Measurements from ENCODE around the gene KIF26B. TPM values are rescaled to one million over a fixed set of nuclear protein-coding genes. Genes with fewer than 3 reads are reported as not detected.

Gene KIF26B
- total and polyA plus RNA-seq, 2 experiments from 2014 or later, result 0.03 to 0.76 TPM

DNA sequence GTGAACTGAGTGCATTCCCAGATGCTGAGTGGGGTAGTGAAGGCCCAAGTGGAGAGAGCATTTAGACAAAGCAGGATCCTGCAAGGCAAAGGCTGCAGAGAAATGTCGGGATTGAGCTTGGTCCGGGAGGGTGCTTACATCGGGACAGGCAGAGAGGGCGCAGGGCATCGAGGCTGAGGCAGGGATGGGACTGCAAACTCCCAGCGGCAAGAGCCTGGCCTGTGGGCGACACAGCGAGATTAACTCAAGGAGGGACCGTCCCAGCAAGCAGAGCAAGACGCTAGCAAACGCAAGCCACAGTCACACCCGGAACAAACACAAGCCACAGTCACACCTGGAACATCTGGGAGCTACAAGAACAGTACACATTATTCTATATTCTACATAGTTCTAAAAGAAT lies 537.5 kb downstream of the KIF26B start:
- H3K9me2 ChIP-seq (ENCODE audit: insufficient read depth), result no peaks in the 10 kb centered on the region
- DNase-seq (ENCODE audit: low spot score) (no peak), ATAC-seq (no peak)
- no peaks in the 10 kb centered on the region for H4K20me1 ChIP-seq (replicated peaks; ENCODE audit: insufficient read depth)
- no peak overlapping the region for H3K27ac ChIP-seq (ENCODE audit: low read depth)
- no peaks in the 10 kb centered on the region for H3K36me3 ChIP-seq (ENCODE audit: insufficient read depth)
- H3K4me3 ChIP-seq, result no peak overlapping the region
- no peak overlapping the region for H2AFZ ChIP-seq
- no peaks in the 10 kb centered on the region for H3K4me1 ChIP-seq (ENCODE audit: insufficient read depth)
- Mint-ChIP-seq H3K27ac (no peak overlapping the region), H3K4me1 (no peaks in the 10 kb centered on the region), H3K4me3 (no peak overlapping the region), H3K36me3 (ENCODE audit: low read depth) (no peaks in the 10 kb centered on the region; the same call in 2 of the 3 replicates), H3K9me3 (no peaks in the 10 kb centered on the region), H3K27me3 (ENCODE audit: insufficient read depth, low read depth, poor library complexity) (peaks cover 15% of the 10 kb centered on the region)
- H3K79me2 ChIP-seq (replicated peaks; ENCODE audit: insufficient read depth), result no peaks in the 10 kb centered on the region
- H3K27me3 ChIP-seq (ENCODE audit: insufficient read depth), result no peaks in the 10 kb centered on the region
- H3K4me2 ChIP-seq, result no peak overlapping the region
- TF ChIP-seq ZNF114 (CRISPR knock-in tag; IDR thresholded peaks at IDR 0.05), result no peak
- no peak for TF ChIP-seq CREB1 (CRISPR knock-in tag; IDR thresholded peaks at IDR 0.05; ENCODE audit: low read depth)
- TF ChIP-seq, protein P1, sequence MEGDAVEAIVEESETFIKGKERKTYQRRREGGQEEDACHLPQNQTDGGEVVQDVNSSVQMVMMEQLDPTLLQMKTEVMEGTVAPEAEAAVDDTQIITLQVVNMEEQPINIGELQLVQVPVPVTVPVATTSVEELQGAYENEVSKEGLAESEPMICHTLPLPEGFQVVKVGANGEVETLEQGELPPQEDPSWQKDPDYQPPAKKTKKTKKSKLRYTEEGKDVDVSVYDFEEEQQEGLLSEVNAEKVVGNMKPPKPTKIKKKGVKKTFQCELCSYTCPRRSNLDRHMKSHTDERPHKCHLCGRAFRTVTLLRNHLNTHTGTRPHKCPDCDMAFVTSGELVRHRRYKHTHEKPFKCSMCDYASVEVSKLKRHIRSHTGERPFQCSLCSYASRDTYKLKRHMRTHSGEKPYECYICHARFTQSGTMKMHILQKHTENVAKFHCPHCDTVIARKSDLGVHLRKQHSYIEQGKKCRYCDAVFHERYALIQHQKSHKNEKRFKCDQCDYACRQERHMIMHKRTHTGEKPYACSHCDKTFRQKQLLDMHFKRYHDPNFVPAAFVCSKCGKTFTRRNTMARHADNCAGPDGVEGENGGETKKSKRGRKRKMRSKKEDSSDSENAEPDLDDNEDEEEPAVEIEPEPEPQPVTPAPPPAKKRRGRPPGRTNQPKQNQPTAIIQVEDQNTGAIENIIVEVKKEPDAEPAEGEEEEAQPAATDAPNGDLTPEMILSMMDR (conservative IDR thresholded peaks at IDR 0.05; ENCODE audit: low read depth in 2 of 2), result no peak
- no peak for TF ChIP-seq EZH2 (IDR thresholded peaks at IDR 0.05; ENCODE audit: low read depth, unreplicated experiment)
- no peak for TF ChIP-seq STAT1 (IDR thresholded peaks at IDR 0.05; ENCODE audit: unreplicated experiment)
- no peak for TF ChIP-seq JUNB (IDR thresholded peaks at IDR 0.05; ENCODE audit: unreplicated experiment)
- TF ChIP-seq, protein P2, sequence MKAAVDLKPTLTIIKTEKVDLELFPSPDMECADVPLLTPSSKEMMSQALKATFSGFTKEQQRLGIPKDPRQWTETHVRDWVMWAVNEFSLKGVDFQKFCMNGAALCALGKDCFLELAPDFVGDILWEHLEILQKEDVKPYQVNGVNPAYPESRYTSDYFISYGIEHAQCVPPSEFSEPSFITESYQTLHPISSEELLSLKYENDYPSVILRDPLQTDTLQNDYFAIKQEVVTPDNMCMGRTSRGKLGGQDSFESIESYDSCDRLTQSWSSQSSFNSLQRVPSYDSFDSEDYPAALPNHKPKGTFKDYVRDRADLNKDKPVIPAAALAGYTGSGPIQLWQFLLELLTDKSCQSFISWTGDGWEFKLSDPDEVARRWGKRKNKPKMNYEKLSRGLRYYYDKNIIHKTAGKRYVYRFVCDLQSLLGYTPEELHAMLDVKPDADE (IDR thresholded peaks at IDR 0.05), result no peak
- TF ChIP-seq ZNF331 (CRISPR knock-in tag; IDR thresholded peaks at IDR 0.05; ENCODE audit: low read depth), result no peak
- TF ChIP-seq, protein P3, sequence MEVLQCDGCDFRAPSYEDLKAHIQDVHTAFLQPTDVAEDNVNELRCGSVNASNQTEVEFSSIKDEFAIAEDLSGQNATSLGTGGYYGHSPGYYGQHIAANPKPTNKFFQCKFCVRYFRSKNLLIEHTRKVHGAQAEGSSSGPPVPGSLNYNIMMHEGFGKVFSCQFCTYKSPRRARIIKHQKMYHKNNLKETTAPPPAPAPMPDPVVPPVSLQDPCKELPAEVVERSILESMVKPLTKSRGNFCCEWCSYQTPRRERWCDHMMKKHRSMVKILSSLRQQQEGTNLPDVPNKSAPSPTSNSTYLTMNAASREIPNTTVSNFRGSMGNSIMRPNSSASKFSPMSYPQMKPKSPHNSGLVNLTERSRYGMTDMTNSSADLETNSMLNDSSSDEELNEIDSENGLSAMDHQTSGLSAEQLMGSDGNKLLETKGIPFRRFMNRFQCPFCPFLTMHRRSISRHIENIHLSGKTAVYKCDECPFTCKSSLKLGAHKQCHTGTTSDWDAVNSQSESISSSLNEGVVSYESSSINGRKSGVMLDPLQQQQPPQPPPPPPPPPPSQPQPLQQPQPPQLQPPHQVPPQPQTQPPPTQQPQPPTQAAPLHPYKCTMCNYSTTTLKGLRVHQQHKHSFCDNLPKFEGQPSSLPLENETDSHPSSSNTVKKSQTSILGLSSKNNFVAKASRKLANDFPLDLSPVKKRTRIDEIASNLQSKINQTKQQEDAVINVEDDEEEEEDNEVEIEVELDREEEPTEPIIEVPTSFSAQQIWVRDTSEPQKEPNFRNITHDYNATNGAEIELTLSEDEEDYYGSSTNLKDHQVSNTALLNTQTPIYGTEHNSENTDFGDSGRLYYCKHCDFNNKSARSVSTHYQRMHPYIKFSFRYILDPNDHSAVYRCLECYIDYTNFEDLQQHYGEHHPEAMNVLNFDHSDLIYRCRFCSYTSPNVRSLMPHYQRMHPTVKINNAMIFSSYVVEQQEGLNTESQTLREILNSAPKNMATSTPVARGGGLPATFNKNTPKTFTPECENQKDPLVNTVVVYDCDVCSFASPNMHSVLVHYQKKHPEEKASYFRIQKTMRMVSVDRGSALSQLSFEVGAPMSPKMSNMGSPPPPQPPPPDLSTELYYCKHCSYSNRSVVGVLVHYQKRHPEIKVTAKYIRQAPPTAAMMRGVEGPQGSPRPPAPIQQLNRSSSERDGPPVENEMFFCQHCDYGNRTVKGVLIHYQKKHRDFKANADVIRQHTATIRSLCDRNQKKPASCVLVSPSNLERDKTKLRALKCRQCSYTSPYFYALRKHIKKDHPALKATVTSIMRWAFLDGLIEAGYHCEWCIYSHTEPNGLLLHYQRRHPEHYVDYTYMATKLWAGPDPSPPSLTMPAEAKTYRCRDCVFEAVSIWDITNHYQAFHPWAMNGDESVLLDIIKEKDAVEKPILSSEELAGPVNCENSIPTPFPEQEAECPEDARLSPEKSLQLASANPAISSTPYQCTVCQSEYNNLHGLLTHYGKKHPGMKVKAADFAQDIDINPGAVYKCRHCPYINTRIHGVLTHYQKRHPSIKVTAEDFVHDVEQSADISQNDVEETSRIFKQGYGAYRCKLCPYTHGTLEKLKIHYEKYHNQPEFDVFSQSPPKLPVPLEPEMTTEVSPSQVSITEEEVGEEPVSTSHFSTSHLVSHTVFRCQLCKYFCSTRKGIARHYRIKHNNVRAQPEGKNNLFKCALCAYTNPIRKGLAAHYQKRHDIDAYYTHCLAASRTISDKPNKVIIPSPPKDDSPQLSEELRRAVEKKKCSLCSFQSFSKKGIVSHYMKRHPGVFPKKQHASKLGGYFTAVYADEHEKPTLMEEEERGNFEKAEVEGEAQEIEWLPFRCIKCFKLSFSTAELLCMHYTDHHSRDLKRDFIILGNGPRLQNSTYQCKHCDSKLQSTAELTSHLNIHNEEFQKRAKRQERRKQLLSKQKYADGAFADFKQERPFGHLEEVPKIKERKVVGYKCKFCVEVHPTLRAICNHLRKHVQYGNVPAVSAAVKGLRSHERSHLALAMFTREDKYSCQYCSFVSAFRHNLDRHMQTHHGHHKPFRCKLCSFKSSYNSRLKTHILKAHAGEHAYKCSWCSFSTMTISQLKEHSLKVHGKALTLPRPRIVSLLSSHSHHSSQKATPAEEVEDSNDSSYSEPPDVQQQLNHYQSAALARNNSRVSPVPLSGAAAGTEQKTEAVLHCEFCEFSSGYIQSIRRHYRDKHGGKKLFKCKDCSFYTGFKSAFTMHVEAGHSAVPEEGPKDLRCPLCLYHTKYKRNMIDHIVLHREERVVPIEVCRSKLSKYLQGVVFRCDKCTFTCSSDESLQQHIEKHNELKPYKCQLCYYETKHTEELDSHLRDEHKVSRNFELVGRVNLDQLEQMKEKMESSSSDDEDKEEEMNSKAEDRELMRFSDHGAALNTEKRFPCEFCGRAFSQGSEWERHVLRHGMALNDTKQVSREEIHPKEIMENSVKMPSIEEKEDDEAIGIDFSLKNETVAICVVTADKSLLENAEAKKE (CRISPR knock-in tag; IDR thresholded peaks at IDR 0.05), result no peak
- TF ChIP-seq, protein P4, sequence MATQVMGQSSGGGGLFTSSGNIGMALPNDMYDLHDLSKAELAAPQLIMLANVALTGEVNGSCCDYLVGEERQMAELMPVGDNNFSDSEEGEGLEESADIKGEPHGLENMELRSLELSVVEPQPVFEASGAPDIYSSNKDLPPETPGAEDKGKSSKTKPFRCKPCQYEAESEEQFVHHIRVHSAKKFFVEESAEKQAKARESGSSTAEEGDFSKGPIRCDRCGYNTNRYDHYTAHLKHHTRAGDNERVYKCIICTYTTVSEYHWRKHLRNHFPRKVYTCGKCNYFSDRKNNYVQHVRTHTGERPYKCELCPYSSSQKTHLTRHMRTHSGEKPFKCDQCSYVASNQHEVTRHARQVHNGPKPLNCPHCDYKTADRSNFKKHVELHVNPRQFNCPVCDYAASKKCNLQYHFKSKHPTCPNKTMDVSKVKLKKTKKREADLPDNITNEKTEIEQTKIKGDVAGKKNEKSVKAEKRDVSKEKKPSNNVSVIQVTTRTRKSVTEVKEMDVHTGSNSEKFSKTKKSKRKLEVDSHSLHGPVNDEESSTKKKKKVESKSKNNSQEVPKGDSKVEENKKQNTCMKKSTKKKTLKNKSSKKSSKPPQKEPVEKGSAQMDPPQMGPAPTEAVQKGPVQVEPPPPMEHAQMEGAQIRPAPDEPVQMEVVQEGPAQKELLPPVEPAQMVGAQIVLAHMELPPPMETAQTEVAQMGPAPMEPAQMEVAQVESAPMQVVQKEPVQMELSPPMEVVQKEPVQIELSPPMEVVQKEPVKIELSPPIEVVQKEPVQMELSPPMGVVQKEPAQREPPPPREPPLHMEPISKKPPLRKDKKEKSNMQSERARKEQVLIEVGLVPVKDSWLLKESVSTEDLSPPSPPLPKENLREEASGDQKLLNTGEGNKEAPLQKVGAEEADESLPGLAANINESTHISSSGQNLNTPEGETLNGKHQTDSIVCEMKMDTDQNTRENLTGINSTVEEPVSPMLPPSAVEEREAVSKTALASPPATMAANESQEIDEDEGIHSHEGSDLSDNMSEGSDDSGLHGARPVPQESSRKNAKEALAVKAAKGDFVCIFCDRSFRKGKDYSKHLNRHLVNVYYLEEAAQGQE (IDR thresholded peaks at IDR 0.05; ENCODE audit: unreplicated experiment), result no peak
- TF ChIP-seq EZH2phosphoT487 (IDR thresholded peaks at IDR 0.05; ENCODE audit: unreplicated experiment), result no peak
- no peak for TF ChIP-seq POLR2AphosphoS5 (IDR thresholded peaks at IDR 0.05; ENCODE audit: low read depth)
- TF ChIP-seq NANOG (IDR thresholded peaks at IDR 0.05; ENCODE audit: borderline replicate concordance), result no peak
- no peaks in the 10 kb centered on the region for H3F3A ChIP-seq (replicated peaks; ENCODE audit: low read depth)
